ENCODE measurements around the gene APLP2. TPM values are rescaled to one million over a fixed set of nuclear protein-coding genes. Genes with fewer than 3 reads are reported as not detected.

The APLP2 gene
- total and polyA plus RNA-seq, 2 of the 13 experiments (the other 11 are each of a cell fraction or from before 2014, with no cell fraction given), result 315 to 594 TPM

- TF ChIP-seq PRDM4 (CRISPR knock-in tag; IDR thresholded peaks at IDR 0.05; ENCODE audit: borderline replicate concordance), result no peak
- TF ChIP-seq KDM1A (CRISPR knock-in tag; IDR thresholded peaks at IDR 0.05), result no peak
- TF ChIP-seq HNRNPK (IDR thresholded peaks at IDR 0.05; ENCODE audit: low read depth, low read length, poor library complexity, severe bottlenecking), result no peak
- TF ChIP-seq KLF15 (CRISPR knock-in tag; IDR thresholded peaks at IDR 0.05; ENCODE audit: borderline replicate concordance), result 0 out of 2 replicates have a peak, but pooled peaks have one; percentile 59
- TF ChIP-seq ZHX1 (CRISPR knock-in tag; IDR thresholded peaks at IDR 0.05; ENCODE audit: low read depth), result no peak
- no peak for TF ChIP-seq ZFP37 (CRISPR knock-in tag; IDR thresholded peaks at IDR 0.05; ENCODE audit: borderline replicate concordance)
- no peak for TF ChIP-seq IRX3 (CRISPR knock-in tag; IDR thresholded peaks at IDR 0.05; ENCODE audit: borderline replicate concordance, low read depth)
- 0 out of 2 replicates have a peak, but pooled peaks have one; percentile 68 for TF ChIP-seq ZXDC (CRISPR knock-in tag; IDR thresholded peaks at IDR 0.05)
- no peak for TF ChIP-seq PREB (CRISPR knock-in tag; IDR thresholded peaks at IDR 0.05)
- TF ChIP-seq, protein P1, sequence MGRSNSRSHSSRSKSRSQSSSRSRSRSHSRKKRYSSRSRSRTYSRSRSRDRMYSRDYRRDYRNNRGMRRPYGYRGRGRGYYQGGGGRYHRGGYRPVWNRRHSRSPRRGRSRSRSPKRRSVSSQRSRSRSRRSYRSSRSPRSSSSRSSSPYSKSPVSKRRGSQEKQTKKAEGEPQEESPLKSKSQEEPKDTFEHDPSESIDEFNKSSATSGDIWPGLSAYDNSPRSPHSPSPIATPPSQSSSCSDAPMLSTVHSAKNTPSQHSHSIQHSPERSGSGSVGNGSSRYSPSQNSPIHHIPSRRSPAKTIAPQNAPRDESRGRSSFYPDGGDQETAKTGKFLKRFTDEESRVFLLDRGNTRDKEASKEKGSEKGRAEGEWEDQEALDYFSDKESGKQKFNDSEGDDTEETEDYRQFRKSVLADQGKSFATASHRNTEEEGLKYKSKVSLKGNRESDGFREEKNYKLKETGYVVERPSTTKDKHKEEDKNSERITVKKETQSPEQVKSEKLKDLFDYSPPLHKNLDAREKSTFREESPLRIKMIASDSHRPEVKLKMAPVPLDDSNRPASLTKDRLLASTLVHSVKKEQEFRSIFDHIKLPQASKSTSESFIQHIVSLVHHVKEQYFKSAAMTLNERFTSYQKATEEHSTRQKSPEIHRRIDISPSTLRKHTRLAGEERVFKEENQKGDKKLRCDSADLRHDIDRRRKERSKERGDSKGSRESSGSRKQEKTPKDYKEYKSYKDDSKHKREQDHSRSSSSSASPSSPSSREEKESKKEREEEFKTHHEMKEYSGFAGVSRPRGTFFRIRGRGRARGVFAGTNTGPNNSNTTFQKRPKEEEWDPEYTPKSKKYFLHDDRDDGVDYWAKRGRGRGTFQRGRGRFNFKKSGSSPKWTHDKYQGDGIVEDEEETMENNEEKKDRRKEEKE (IDR thresholded peaks at IDR 0.05), result no peak
- TF ChIP-seq ZBTB37 (CRISPR knock-in tag; IDR thresholded peaks at IDR 0.05), result 0 out of 2 replicates have a peak, but pooled peaks have one; percentile 16
- no peak for TF ChIP-seq MTA3 (CRISPR knock-in tag; IDR thresholded peaks at IDR 0.05)
Measured at GRCh38 chr11:130163346-130164220, 93.9 kb downstream of the APLP2 start (continued).

Measured in HepG2 (cell line).